NCI-H2107 (cell line): ENCODE data around the gene ZNF90.
"Not testable (repeated sequence)": the region's sequence is repeated elsewhere in the genome, so short reads cannot be mapped to it uniquely, and the experiment has no call there.

Experiments
- DNase-seq: peaks from one replicate; lab custom pipeline; 2025; lab: John Stamatoyannopoulos, UW

The ZNF90 gene

DNA sequence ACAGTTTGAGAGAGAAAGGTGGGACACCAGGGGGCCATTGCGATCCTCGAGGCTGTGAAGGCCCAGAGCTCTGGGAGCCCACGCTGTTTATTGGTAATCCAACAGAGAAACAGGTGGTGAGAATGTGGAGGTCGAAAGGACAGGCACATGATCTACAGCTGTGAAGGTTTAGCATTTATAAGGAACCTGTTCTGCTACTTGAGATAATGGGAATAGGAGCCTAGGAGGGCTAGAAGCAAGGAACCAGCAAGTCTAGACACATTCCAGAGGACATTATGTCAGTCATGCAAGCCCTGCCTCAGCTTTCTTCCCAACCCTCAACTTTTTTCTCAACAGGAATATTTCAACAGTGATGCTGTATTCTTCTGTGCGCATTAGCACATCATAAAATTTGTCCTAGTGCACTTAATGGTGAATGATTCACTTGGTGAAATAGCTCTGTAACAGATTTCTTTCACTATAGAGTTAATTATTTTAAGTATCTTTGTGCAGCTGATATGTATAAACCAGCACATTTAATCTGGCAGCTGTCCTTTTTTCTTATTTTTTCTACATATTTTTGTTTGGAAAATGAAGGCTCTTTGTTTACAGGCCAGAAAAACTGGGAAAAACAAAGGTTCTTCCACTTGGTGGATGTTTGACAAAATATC is 25.4 kb downstream of the ZNF90 start:
- no peak for DNase-seq

- no peak for DNase-seq
Measured at GRCh38 chr19:20107301-20107700, 29.5 kb downstream of the ZNF90 start.

- DNase-seq: not testable (repeated sequence)
Measured at GRCh38 chr19:20118064-20118839, 40.5 kb downstream of the ZNF90 start.

DNA sequence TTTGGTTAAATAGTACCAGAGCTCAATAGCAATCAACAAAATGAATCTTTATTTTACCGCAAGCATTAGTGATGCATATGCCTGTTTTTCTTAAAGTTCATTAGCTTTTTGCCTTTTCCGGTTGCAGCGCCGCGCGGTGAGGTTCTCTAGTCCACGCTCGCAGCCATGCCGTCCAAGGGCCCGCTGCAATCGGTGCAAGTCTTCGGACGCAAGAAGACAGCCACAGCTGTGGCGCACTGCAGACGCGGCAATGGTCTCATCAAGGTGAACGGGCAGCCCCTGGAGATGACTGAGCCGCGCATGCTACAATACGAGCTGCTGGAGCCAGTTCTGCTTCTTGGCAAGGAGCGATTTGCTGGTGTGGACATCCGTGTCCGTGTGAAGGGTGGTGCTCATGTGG is 47.1 kb downstream of the ZNF90 start:
- no peak for DNase-seq

DNA sequence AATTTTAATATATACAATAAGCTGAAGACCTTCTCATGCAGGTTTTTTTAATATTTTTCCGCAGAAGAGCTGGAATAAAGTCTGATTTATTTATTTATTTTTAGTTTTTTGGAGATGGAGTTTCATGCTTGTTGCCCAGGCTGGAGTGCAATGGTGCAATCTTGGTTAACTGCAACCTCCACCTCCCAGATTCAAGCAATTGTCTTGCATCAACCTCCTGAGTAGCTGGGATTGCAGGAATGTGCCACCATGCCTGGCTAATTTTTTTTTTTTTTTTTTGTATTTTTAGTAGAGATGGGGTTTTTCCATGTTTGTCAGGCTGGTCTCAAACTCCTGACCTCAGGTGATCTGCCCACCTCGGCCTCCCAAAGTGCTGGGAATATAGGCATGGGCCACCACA is 55.1 kb downstream of the ZNF90 start:
- DNase-seq: not testable (repeated sequence)

- not testable (repeated sequence) for DNase-seq
Measured at GRCh38 chr19:20137714-20138113, 59.9 kb downstream of the ZNF90 start.

DNA sequence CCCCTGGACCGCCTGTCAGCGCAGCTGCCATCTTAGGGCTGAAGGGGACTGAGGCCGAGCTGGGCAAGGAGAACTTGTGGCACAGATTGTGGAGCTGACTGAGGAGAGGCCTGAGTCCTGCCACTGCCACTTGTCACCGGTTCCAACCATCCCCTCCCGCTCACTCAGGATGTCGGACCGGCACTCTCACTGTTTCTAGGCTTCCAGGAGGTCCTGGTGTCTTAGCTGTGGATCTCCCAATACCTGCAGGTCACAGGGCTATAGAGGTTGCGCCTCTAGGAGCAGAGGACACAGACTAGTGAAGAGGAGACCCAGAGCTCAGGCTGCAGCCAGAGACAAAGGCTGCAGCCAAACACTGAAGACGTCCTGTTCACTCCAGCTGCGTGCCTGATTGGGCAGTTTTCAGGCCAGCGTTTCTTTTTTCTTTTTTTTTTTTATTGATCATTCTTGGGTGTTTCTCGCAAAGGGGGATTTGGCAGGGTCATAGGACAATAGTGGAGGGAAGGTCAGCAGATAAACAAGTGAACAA is 73.9 kb downstream of the ZNF90 start:
- no peak for DNase-seq

GRCh38 chr19:20152506-20152905 is 74.7 kb downstream of the ZNF90 start:
- DNase-seq: not testable (repeated sequence)

DNA sequence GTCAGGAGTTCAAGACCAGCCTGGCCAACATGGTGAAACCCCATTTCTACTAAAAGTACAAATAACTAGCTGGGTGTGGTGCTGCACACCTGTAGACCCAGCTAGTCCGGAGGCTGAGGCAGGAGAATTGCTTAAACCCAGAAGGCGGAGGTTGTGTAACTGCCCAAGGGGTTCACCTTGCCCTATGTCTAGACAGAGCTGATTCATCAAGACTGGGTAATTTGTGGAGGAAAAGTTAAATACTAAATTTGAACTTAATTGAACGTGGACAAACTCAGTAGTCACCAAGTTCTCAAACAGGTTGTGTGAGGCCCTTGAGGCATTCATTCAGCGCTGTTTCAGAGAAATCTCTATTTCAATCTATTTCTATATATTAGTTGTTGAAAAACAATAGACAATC is 75.5 kb downstream of the ZNF90 start:
- no peak for DNase-seq

GRCh38 chr19:20154636-20155035 is 76.8 kb downstream of the ZNF90 start:
- no peak for DNase-seq

DNA sequence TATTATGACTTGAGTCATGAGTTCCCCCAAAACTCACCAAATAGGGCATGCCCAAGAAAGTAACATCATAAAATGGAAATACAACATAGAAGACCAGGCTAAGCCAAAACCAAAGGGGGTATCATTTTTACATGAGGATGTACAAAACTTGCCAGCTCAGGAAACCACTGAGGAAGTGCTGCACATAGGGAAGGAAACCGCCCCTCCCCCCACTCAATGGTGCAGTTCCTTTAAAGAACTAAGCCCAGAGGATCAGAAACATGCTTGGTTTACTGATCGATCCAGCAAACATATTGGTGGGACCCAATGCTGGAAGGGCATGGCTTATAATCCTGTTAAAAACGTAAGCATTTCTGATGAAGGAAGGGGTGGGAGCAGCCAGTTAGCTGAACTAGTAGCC is 85.0 kb downstream of the ZNF90 start:
- no peak for DNase-seq

DNA sequence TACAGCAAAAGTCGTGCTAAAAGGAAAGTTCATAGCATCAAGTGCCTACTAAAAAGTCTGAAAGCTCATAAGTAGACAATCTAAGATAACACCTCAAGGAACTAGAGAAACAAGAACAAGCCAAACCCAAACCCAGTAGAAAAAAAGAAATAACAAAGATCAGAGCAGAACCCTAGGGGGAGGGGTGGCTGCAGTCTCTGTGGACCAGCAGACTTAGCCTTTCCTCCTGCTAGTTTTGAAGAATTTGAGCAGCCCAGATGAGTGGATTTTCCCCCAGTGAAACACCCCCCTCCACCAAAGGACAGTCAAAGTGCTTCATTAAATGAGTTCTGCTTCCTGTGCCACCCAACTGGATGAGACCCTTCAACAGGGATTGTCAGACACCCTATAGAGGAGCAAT is 86.7 kb downstream of the ZNF90 start:
- no peak for DNase-seq

DNA sequence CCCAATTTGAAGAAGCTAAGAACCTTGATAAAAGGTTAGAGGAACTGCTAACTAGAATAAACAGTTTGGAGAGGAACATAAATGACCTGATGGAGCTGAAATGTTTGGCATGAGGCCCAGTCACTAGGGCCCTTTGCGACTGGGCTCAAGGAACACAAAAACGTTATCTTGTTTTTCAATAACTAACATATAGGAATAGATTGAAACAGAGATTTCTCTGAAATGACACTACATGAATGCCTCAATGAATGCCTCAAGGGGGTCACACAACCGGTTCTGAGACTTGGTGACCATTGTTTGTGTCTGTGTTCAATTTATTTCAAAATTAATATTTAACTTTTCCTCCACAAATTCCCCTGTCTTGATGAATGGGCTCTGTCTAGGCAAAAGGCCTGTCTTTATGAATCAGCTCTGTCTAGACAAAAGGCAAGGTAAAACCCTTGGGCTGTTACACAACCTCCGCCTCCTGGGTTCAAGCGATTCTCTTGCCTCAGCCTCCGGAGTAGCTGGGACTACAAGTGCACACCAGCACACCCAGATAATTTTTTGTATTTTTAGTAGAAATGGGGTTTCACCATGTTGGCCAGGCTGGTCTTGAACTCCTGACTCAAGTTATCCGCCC is 88.3 kb downstream of the ZNF90 start:
- no peak for DNase-seq

DNA sequence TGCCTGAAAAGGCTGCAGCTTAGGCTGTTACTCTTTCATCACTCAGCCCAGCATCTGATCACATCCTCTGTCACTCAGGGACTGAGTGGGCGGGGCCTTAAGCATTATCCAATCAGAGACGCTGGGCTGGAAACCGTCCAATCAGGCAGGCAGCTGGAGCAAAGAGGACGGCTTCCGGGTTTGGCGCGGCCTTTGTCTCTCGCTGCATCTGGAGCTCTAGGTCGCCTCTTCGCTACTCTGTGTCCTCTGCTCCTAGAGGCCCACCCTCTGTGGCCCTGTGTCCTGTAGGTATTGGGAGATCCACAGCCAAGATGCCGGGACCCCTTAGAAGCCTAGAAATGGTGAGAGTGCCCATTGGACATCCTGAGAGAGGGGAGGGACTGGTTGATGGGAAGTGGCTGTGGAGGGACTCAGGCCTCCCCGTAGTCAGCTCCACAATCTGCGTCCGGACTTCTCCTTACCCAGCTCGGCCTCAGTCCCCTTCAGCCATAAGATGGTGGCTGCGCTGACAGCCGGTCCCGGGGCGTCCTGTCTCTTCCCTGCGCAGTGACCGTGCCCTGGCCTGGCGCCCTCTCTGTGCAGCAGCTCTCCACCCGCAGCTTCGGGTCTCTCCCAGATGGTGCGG is 89.3 kb downstream of the ZNF90 start, which contains the start of gene ZNF486:
Gene ZNF486, plus strand, starts transcription at position 195 of the 625 bp plus-strand sequence. Its CDS starts 117 bp downstream, at position 312.
- no peak for DNase-seq

DNA sequence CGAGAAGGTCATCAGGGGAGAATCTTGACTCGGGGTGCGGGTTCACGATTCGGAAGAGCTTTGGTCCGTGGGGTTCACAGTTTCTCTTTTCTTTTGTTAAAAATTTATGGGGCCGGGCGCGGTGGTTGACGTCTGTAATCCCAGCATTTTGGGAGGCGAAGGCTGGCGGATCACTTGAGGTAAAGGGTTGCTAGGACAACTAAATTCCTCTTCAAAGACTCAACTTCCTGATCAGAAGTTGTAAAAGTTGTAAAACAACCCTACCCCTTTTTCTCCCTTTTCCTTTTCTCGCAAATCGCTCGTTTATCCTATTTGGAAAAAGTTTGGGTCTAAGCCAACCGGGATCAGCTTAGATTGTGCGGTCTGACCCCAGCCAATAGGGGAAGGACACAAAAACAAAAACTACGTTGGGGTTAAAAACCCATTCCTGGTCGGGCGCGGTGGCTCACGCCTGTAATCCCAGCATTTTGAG is 89.9 kb downstream of the ZNF90 start:
- no peak for DNase-seq
